Osteocyte (in vitro differentiated cells): Measurements from ENCODE around the gene AQP9. TPM values are rescaled to one million over a fixed set of nuclear protein-coding genes. Genes with fewer than 3 reads are reported as not detected.

Experiments
- DNase-seq: peaks from one replicate; pipeline ENCODE4 v3.0.0; 2021; ENCODE audit warnings: mixed read lengths; ENCODE audit not compliant: unreplicated experiment; ENCODE audit errors: extremely low spot score
- H3K27ac Mint-ChIP-seq: one replicate; pipeline ENCODE4 v1.8.0; 2021; ENCODE audit warnings: mild to moderate bottlenecking, mixed read lengths; ENCODE audit not compliant: unreplicated experiment
- H3K27me3 Mint-ChIP-seq: one replicate; pipeline ENCODE4 v1.8.0; 2021; ENCODE audit warnings: mixed read lengths; ENCODE audit not compliant: unreplicated experiment
- H3K36me3 Mint-ChIP-seq: one replicate; pipeline ENCODE4 v1.8.0; 2021; ENCODE audit warnings: mixed read lengths; ENCODE audit not compliant: unreplicated experiment
- H3K4me1 Mint-ChIP-seq: one replicate; pipeline ENCODE4 v1.8.0; 2021; ENCODE audit warnings: mixed read lengths; ENCODE audit not compliant: unreplicated experiment
- H3K4me3 Mint-ChIP-seq: one replicate; pipeline ENCODE4 v1.8.0; 2021; ENCODE audit warnings: mild to moderate bottlenecking, moderate library complexity, mixed read lengths; ENCODE audit not compliant: unreplicated experiment
- H3K9me3 Mint-ChIP-seq: one replicate; pipeline ENCODE4 v1.8.0; 2021; ENCODE audit warnings: mixed read lengths; ENCODE audit not compliant: unreplicated experiment
- CTCF ChIP-seq: fragments of 200-600 bp; sonication (generic); IDR thresholded peaks from 2 replicates; pipeline ENCODE4 v1.5.0; 2021; ENCODE audit warnings: antibody characterized with exemption, mild to moderate bottlenecking, moderate library complexity
- total RNA-seq: library from RNA; stranded (reverse); gene quantifications from 2 replicates; pipeline ENCODE4 v1.2.1, GENCODE V29; 2021

Gene AQP9
- total RNA-seq, 1 donor from 2014 or later, result not detected

- Mint-ChIP-seq H3K27me3 (peaks cover 64% of the 10 kb centered on the region), H3K4me3 (no peak overlapping the region), H3K9me3 (no peaks in the 10 kb centered on the region), H3K4me1 (no peaks in the 10 kb centered on the region), H3K27ac (no peak overlapping the region), H3K36me3 (no peaks in the 10 kb centered on the region)
- no peak for DNase-seq
- TF ChIP-seq CTCF, result no peak
Measured at GRCh38 chr15:58174709-58175108, 36.5 kb downstream of the AQP9 start.

GRCh38 chr15:58175955-58176354 lies 37.8 kb downstream of the AQP9 start:
- TF ChIP-seq CTCF, result no peak
- no peak overlapping the region for H3K27ac Mint-ChIP-seq
- peaks cover 66% of the 10 kb centered on the region for H3K27me3 Mint-ChIP-seq
- H3K36me3 Mint-ChIP-seq, result no peaks in the 10 kb centered on the region
- DNase-seq, result no peak
- H3K4me1 Mint-ChIP-seq, result no peaks in the 10 kb centered on the region
- H3K4me3 Mint-ChIP-seq, result no peak overlapping the region
- H3K9me3 Mint-ChIP-seq, result no peaks in the 10 kb centered on the region

GRCh38 chr15:58178668-58179067 lies 40.5 kb downstream of the AQP9 start:
- no peaks in the 10 kb centered on the region for H3K4me1 Mint-ChIP-seq
- H3K27ac Mint-ChIP-seq, result no peak overlapping the region
- no peak for DNase-seq
- no peaks in the 10 kb centered on the region for H3K36me3 Mint-ChIP-seq
- no peak for TF ChIP-seq CTCF
- peaks cover 70% of the 10 kb centered on the region for H3K27me3 Mint-ChIP-seq
- no peaks in the 10 kb centered on the region for H3K9me3 Mint-ChIP-seq
- no peak overlapping the region for H3K4me3 Mint-ChIP-seq

- Mint-ChIP-seq H3K4me1 (no peaks in the 10 kb centered on the region), H3K27me3 (peaks cover 70% of the 10 kb centered on the region), H3K27ac (no peak overlapping the region), H3K9me3 (no peaks in the 10 kb centered on the region), H3K36me3 (no peaks in the 10 kb centered on the region), H3K4me3 (no peak overlapping the region)
- DNase-seq, result no peak
- TF ChIP-seq CTCF, result no peak
Measured at GRCh38 chr15:58179206-58179605, 41.0 kb downstream of the AQP9 start.

- Mint-ChIP-seq H3K27me3 (peaks cover 73% of the 10 kb centered on the region), H3K27ac (no peak overlapping the region), H3K4me1 (no peaks in the 10 kb centered on the region), H3K4me3 (no peak overlapping the region), H3K36me3 (no peaks in the 10 kb centered on the region), H3K9me3 (no peaks in the 10 kb centered on the region)
- no peak for TF ChIP-seq CTCF
- DNase-seq, result no peak
Measured at GRCh38 chr15:58179741-58180381, 41.7 kb downstream of the AQP9 start.
